ENCODE measurements around the gene NCOR1.

DNA sequence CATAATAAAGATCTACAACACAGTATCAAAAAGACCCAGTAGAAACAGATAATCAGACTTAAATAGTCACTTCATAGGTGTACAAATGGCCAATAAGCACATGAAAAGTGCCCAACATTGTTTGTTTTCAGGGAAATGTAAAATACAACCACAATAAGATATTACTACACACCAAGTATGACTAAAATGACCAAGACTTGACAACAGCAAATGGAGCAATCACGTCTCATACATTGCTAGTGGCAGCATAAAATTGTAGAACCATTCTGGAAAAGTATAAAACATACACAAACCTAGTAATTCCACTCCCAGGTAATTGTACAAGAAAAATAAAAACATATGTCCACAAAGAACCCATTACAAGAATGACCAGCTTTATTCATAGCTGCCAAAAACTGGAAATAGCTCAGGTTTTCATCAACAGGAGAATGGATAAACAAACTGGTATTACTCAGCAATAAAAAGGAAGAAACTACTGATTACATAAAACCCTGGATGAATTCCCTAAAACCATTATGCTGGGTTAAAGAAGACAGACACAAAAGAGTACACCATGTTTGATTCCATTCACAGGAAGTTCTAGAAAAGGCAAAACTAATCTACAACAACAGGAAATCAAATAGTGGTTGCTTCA is 130.2 kb downstream of the NCOR1 start:
- TF ChIP-seq, protein P1, sequence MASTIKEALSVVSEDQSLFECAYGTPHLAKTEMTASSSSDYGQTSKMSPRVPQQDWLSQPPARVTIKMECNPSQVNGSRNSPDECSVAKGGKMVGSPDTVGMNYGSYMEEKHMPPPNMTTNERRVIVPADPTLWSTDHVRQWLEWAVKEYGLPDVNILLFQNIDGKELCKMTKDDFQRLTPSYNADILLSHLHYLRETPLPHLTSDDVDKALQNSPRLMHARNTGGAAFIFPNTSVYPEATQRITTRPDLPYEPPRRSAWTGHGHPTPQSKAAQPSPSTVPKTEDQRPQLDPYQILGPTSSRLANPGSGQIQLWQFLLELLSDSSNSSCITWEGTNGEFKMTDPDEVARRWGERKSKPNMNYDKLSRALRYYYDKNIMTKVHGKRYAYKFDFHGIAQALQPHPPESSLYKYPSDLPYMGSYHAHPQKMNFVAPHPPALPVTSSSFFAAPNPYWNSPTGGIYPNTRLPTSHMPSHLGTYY (CRISPR knock-in tag; IDR thresholded peaks at IDR 0.05) = no peak
- TF ChIP-seq CREM (CRISPR knock-in tag; IDR thresholded peaks at IDR 0.05) = no peak
- TF ChIP-seq GRHL2 (CRISPR knock-in tag; IDR thresholded peaks at IDR 0.05; ENCODE audit: insufficient replicate concordance, severe bottlenecking) = no peak
- TF ChIP-seq, protein P2, sequence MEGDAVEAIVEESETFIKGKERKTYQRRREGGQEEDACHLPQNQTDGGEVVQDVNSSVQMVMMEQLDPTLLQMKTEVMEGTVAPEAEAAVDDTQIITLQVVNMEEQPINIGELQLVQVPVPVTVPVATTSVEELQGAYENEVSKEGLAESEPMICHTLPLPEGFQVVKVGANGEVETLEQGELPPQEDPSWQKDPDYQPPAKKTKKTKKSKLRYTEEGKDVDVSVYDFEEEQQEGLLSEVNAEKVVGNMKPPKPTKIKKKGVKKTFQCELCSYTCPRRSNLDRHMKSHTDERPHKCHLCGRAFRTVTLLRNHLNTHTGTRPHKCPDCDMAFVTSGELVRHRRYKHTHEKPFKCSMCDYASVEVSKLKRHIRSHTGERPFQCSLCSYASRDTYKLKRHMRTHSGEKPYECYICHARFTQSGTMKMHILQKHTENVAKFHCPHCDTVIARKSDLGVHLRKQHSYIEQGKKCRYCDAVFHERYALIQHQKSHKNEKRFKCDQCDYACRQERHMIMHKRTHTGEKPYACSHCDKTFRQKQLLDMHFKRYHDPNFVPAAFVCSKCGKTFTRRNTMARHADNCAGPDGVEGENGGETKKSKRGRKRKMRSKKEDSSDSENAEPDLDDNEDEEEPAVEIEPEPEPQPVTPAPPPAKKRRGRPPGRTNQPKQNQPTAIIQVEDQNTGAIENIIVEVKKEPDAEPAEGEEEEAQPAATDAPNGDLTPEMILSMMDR (IDR thresholded peaks at IDR 0.05) = no peak
- TF ChIP-seq, protein P3, sequence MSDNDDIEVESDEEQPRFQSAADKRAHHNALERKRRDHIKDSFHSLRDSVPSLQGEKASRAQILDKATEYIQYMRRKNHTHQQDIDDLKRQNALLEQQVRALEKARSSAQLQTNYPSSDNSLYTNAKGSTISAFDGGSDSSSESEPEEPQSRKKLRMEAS (CRISPR knock-in tag; IDR thresholded peaks at IDR 0.05) = no peak
- TF ChIP-seq, protein P4, sequence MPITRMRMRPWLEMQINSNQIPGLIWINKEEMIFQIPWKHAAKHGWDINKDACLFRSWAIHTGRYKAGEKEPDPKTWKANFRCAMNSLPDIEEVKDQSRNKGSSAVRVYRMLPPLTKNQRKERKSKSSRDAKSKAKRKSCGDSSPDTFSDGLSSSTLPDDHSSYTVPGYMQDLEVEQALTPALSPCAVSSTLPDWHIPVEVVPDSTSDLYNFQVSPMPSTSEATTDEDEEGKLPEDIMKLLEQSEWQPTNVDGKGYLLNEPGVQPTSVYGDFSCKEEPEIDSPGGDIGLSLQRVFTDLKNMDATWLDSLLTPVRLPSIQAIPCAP (CRISPR knock-in tag; IDR thresholded peaks at IDR 0.05) = no peak

Data from WTC11 (cell line).